Measurements from ENCODE around the gene FILIP1L.
"Not testable (repeated sequence)": the region's sequence is repeated elsewhere in the genome, so short reads cannot be mapped to it uniquely, and the experiment has no call there.

FILIP1L gene

GRCh38 chr3:100072326-100073048 is 41.8 kb downstream of the FILIP1L start:
- DNase-seq, result no peak

- DNase-seq, result no peak
Observed at GRCh38 chr3:100069472-100069871, 44.8 kb downstream of the FILIP1L start.

- peak; percentile 80 for DNase-seq
Observed at GRCh38 chr3:100068826-100069225, 45.5 kb downstream of the FILIP1L start.

- peak; percentile 19 for DNase-seq
Observed at GRCh38 chr3:100067589-100067988, 46.7 kb downstream of the FILIP1L start.

- DNase-seq, result no peak
Observed at GRCh38 chr3:100063929-100064461, 50.3 kb downstream of the FILIP1L start.

GRCh38 chr3:100062665-100063064 is 51.6 kb downstream of the FILIP1L start:
- no peak for DNase-seq

GRCh38 chr3:100060685-100061484 is 53.4 kb downstream of the FILIP1L start:
- DNase-seq, result no peak

- DNase-seq, result no peak
Observed at GRCh38 chr3:100059472-100059871, 54.8 kb downstream of the FILIP1L start.

GRCh38 chr3:100057716-100058575 is 56.4 kb downstream of the FILIP1L start:
- DNase-seq, result no peak

GRCh38 chr3:100053951-100054620 is 60.2 kb downstream of the FILIP1L start:
- no peak for DNase-seq

GRCh38 chr3:100051513-100051912 is 62.8 kb downstream of the FILIP1L start:
- not testable (repeated sequence) for DNase-seq

GRCh38 chr3:100048248-100048647 is 66.1 kb downstream of the FILIP1L start:
- DNase-seq, result no peak

- DNase-seq, result peak; percentile 58
Observed at GRCh38 chr3:100047455-100048141, 66.7 kb downstream of the FILIP1L start.

- DNase-seq, result no peak
Observed at GRCh38 chr3:100046986-100047385, 67.3 kb downstream of the FILIP1L start.

GRCh38 chr3:100045696-100046095 is 68.6 kb downstream of the FILIP1L start:
- peak; percentile 16 for DNase-seq

- no peak for DNase-seq
Observed at GRCh38 chr3:100044369-100044768, 69.9 kb downstream of the FILIP1L start.

- no peak for DNase-seq
Observed at GRCh38 chr3:100043271-100043670, 71.0 kb downstream of the FILIP1L start.

GRCh38 chr3:100042166-100042981 is 71.9 kb downstream of the FILIP1L start:
- DNase-seq, result no peak

- DNase-seq, result peak; percentile 16
Observed at GRCh38 chr3:100041328-100041749, 73.0 kb downstream of the FILIP1L start.

GRCh38 chr3:100040451-100041225 is 73.7 kb downstream of the FILIP1L start:
- DNase-seq, result peak; percentile 9

All from DMS53 (cell line).